GM21717 (cell line): Measurements from ENCODE around the gene MSH6.

Experiments used
- ATAC-seq: cut with Tn5 transposase; IDR thresholded peaks from one replicate; pipeline ENCODE4 v1.9.1; 2021; ENCODE audit warnings: mild to moderate bottlenecking, moderate library complexity; ENCODE audit not compliant: unreplicated experiment

MSH6 gene

GRCh38 chr2:47783486-47784351 lies 774 bp downstream of the MSH6 start:
- peak; percentile 27 for ATAC-seq

- ATAC-seq, result no peak
Observed at GRCh38 chr2:47784352-47784851, 1.5 kb downstream of the MSH6 start.

GRCh38 chr2:47785986-47786385 lies 3.0 kb downstream of the MSH6 start:
- ATAC-seq, result no peak

DNA sequence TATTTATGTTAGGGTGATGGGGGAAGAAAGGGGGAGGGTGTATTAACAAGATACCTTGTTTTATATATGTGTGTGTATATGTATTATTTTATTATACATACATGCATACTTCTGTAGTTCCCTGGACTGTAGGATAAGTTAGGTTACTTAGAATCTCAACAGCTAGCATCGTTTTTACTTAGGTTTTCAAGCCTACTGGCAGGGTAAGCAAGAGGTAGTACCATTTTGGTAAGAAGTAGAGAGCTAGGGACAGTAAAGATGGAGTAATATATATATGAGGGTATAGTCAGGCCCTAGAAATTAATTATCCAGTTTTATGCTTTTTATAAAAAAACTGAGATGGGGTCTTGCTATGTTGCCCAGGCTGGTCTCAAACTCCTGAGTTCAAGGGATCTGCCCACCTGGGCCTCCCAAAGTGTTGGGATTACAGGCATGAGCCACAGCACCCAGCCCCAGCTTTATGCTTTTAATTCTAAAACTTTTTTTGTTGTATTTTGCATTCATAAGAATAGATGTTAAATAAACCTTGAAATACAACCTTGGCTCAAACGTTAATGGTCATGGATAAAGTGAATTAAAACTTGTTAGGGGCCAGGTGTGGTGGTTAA lies 13.2 kb downstream of the MSH6 start:
- no peak for ATAC-seq

DNA sequence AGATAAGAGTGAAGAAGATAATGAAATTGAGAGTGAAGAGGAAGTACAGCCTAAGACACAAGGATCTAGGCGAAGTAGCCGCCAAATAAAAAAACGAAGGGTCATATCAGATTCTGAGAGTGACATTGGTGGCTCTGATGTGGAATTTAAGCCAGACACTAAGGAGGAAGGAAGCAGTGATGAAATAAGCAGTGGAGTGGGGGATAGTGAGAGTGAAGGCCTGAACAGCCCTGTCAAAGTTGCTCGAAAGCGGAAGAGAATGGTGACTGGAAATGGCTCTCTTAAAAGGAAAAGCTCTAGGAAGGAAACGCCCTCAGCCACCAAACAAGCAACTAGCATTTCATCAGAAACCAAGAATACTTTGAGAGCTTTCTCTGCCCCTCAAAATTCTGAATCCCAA lies 15.7 kb downstream of the MSH6 start:
- ATAC-seq, result no peak

GRCh38 chr2:47799031-47799609 lies 16.2 kb downstream of the MSH6 start:
- ATAC-seq, result no peak

DNA sequence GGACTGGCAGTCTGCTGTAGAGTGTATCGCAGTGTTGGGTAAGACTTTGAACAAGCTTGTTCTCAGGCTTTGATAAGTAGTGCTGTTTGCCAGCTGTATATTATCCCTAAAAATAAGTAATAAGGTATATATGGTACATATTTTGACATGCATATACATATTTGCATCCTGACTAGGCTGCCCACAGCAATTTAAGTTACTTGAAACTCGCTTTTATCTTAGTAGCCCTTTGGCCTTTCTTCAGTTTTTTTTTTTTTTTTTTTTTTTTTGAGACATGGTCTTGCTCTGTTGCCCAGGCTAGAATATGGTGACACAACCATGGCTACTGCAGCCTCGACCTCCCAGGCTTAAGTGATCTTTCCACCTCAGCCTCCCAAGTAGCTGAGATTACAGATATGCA lies 18.2 kb downstream of the MSH6 start:
- no peak for ATAC-seq

- no peak for ATAC-seq
Observed at GRCh38 chr2:47803363-47803762, 20.4 kb downstream of the MSH6 start.

DNA sequence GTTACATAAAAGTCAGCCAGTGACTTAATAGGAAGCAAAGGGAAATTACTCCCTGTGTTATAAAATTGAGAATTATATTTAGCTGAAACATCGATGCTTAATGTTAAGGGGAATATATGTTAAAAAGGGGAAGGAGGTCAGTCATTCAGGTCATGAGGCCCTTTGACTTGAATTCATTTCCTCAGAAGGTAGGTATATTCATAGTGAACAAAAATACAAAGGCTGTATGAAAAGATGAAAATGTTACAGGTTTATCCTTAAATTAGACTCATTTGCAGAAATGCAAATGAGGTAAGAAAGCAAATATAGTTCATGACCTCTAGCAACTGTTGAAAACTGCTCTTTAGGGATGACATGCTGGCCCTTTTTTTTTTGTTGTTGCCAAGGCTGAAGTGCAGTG lies 20.8 kb downstream of the MSH6 start:
- ATAC-seq, result no peak

- ATAC-seq, result no peak
Observed at GRCh38 chr2:47805850-47806249, 22.9 kb downstream of the MSH6 start.

DNA sequence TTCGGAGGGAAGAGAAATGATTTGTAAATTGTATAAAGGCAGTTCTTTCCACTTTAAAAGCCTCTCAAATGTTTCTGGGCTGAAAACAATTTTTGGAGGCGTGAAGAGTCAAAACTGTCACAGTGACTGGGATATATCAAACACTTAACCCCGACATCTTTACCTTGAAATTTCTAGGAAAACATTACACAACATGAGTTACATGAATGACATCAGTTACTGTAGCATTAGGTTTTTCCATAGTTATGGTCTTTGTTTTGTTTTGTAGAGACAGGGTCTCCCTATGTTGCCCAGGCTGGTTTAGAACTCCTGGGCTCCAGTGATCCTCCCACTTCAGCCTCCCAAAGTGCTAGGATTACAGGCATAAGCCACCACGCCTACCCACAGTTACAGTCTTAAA lies 25.7 kb downstream of the MSH6 start:
- ATAC-seq, result no peak

- no peak for ATAC-seq
Observed at GRCh38 chr2:47809903-47810302, 27.0 kb downstream of the MSH6 start.

DNA sequence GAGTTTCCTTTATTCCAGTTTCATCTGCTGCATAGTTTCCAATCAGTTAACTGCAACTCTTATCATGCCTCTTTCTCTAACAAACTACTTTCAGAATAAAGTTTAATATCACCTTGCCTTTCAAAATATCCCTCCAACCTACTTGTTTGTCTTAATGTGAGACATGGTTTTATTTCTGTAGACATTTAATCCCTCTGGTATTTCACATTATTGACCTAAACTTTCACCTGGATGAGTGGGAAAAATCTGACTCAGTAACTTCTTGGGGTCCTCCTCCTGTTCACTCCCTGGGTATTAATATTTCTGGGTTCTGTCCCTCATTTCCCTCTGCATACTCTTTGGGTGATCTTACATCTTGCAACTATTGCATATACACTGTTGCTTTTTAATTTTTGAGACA lies 27.9 kb downstream of the MSH6 start:
- ATAC-seq, result no peak

DNA sequence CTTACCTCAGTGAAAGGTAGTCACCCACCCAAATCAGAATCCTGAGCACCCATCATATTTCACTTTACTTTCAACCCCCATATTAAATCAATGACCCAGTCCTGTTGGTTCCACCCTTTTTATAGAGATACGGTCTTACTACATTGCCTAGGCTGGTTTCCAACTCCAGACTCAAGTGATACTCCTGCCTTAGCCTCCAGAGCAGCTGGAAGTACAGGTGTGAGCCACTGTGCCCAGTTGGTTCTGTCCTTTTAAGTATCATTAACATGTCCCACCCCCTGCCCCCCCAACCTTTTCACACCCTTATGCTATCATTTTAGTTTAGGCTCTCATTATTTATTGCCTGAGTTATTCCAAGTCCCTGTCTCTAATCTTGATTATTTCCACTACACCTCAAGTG lies 28.7 kb downstream of the MSH6 start:
- no peak for ATAC-seq

DNA sequence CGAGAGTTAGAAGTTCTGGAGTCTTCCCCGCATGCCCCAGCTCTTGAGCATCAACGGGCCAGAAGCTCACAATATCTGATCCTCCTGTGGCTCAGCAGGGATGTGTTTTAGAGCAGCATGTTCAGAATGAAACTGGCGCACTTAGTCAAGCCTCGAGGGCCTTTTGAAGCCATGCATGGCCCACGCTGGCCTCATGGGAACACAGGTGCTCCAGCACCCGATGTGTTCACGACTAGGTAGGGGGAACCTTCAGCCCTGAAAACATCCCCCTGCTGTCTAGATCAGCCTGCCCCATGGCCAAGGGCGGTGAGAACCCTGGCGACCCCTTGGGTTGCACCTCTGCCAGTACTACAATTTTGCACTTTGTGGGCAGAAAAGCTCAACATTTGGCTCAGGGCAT lies 32.8 kb downstream of the MSH6 start:
- no peak for ATAC-seq

DNA sequence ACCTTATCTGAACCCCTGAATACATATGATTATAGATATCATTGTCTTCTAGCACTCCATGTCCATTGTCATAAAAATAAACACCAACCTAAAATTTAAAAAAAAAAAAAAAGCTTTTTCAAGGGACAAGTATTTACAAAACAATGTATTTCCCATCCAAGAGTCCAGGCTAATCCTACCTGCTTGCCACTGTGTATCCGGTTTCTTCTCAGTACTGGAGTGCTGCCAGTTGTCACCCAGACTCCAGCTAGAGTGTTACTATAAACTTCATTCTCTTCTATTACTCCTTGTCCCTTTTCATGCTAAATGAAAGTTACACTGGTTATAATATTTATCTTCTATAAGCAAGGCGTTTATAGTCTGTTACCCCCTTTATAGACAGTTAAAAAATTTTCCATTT lies 35.8 kb downstream of the MSH6 start:
- ATAC-seq, result no peak

- no peak for ATAC-seq
Observed at GRCh38 chr2:47819834-47820233, 36.9 kb downstream of the MSH6 start.

GRCh38 chr2:47822518-47822917 lies 39.6 kb downstream of the MSH6 start:
- ATAC-seq, result no peak

DNA sequence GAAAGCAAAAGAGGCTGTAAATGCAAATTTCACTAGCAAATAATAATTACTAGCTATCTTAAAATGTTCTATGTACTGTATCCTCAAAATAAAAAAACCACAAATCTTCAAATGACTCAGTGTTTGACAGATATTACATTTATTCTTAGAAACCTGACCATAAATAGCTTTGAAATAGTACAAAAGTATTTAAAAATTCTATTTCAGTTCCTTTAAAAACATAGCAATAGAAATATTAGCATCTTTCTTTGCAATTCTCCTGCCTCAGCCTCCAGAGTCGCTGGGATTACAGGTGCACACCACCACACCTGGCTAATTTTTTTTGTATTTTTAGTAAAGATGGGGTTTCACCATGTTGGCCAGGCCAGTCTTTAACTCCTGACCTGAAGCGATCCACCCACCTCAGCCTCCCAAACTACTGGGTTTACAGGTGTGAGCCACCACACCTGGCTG lies 50.6 kb downstream of the MSH6 start:
- peak; percentile 72 for ATAC-seq

GRCh38 chr2:47838249-47838648 lies 55.3 kb downstream of the MSH6 start:
- no peak for ATAC-seq

- ATAC-seq, result no peak
Observed at GRCh38 chr2:47838686-47839085, 55.7 kb downstream of the MSH6 start.

GRCh38 chr2:47842846-47843245 lies 59.9 kb downstream of the MSH6 start:
- no peak for ATAC-seq
